ENCODE results near the gene GRAMD1B.
"Not testable (repeated sequence)": the region's sequence is repeated elsewhere in the genome, so short reads cannot be mapped to it uniquely, and the experiment has no call there.

GRAMD1B gene

GRCh38 chr11:123443851-123444623 is 14.0 kb downstream of the GRAMD1B start:
- DNase-seq = no peak

DNA sequence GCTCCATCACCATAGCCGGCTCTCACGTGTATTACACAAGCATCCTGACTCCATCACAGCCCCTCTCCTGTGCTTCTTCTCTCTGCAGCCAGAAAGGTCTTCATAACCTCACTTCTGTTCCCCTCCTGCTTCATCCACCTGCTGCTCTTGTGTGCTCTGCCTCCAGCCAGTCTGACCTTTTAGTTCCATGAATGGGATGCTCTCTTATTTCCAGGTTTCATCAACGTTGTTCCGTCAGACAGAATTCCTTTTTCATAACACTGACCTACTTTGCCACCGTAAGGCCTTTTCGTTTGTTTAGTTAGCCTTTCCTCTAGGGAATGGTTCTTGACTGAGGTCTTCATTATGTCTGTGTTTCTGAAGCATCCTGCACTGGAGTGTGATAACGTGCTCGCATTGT is 18.8 kb downstream of the GRAMD1B start:
- DNase-seq = no peak

GRCh38 chr11:123449436-123449835 is 19.4 kb downstream of the GRAMD1B start:
- DNase-seq = no peak

DNA sequence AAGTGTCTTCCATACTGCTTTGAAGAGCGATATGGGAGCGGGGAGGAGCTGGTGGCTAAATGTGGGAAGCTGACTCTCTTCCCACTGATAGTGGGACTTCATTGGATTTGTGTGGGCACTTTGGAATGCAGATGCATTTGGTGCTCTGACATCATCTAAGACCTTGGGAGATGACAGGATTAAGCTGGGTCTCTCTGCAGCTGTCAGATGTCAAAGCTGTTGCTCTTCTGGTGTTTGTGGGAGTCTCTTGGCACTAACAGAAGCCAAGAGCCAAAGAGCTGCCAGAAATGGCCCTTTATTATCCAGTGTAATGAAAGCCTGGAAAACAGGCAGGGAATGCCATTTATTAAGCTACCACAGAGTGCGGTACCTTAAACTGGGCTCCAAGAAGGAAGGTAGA is 20.6 kb downstream of the GRAMD1B start:
- peak; percentile 20 for DNase-seq

GRCh38 chr11:123451183-123451781 is 21.2 kb downstream of the GRAMD1B start:
- DNase-seq = no peak

DNA sequence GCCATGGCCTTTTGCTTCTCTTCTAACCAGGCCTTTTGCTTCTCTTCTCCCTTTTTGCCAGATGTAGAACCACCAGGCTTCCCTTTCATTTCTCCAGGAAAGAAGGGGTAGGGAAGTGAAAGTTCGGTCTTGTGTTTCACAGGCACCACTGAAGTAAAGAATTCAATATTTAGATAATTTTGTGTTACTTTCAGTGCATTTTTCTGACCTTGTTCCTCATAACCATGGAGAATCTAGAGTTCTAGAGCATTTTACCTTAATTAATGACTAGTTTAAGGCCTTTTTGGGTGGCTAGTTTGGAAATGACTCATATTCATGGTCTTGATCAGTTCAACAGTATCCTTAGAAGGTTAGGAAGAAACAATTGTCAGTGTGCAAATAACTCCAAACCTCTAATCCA is 22.7 kb downstream of the GRAMD1B start:
- DNase-seq = no peak

GRCh38 chr11:123454060-123454651 is 24.1 kb downstream of the GRAMD1B start:
- no peak for DNase-seq

DNA sequence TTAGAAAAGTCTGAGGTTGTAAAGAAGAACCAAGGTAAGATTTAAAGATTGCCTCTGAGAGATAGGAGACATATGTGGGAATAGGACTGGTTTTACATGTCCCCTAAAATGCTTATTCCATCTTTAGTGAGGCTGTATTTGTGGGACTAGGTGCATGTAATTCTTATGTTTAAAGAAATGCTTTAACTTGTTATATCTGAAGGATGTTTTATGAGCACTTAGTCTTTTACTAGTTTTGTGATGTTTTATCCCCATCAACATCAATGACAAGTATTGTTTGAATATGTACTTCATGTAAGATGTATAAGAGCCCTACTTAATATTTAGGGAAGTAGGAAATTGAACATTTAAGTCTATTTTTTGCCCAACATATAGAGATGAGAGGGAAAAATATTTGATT is 24.7 kb downstream of the GRAMD1B start:
- DNase-seq = no peak

DNA sequence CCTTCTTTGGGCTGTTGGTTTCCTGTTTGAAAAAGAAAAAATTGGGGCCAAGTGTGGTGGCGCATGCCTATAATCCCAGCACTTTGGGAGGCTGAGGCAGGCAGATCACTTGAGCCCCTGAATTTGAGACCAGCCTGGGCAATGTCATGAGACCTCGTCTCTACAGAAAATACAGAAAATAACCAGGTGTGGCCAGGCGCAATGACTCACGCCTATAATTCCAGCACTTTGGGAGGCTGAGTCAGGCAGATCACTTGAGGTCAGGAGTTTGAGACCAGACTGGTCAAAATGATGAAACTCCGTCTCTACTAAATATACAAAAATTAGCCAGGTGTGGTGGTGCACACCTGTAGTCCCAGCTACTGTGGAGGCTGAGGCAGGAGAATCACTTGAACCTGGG is 26.4 kb downstream of the GRAMD1B start:
- not testable (repeated sequence) for DNase-seq

DNA sequence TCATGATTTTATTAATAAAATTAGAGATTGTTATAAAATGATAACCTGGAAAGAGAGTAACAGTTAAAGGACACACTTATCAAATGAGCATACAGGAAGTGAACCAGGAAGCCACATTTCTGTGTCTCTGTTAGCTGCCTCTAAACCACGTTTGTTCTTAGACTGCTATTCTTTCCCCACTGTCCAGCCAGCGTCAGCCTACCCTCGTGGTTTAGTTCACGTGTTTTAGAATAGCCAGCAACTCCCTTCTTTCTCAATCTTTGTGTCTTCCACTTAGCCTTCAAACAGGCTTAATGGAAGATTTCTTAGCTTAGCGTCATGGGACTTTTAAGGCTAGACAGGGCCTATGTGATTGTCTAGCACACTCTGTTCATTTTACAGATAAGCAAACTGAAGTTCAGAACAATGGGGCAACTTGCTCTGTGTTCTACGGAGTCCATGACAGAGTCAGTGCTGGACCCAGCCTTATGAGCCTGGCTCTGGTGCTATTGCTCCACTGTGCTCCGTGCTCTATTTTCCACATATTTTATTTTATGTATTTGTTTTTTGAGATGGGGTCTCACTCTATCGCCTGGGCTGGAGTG is 27.2 kb downstream of the GRAMD1B start:
- no peak for DNase-seq

DNA sequence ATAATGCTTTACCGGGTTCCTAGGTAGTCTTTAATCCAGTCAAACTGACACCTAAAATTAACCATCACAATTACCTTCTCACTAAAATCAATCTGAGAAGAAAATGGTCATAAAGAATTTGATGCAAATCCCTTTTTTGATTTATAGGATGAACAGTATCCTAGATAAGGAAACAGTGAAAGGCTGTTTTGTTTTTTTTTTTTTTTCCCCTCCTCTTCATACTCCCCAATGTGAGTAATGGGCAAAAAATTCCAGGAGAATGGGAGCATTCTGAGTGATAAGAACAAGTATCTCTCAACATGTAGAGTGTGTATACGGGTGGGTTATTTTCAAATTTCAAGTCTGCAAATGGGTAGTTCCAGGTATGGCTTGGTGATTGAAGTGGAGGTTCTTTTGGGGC is 28.4 kb downstream of the GRAMD1B start:
- no peak for DNase-seq

DNA sequence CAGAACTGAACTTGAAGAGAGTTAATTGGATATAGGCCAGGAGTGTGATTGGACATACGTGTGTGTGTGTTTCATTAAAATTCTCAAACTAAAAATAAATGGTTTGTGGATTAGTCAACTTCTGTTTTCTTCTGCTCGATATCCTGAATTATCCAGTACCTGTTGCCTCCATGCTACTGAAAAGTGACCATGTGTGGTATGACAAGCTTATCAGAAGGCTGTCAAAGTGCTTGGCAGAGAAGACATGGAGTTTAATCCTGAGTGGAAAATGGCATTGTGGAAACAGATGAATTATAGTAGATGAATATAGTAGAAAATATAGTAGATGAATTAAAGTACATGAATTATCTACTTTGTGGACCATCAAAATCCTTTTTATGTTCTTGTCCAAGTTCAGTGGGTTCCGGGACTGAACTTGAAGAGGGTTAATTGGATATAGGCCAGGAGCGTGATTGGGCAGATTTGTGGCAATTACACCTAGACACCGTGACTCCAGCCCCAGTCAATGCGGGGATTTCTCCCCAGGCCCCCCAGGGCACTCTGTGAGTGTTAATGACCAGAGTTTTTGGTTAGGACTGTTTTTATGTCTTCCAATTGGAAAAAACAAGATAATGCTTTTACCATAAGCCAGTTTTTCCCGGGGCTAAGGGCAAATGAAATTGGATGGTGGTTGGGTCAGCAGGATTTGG is 30.1 kb downstream of the GRAMD1B start:
- DNase-seq = no peak

DNA sequence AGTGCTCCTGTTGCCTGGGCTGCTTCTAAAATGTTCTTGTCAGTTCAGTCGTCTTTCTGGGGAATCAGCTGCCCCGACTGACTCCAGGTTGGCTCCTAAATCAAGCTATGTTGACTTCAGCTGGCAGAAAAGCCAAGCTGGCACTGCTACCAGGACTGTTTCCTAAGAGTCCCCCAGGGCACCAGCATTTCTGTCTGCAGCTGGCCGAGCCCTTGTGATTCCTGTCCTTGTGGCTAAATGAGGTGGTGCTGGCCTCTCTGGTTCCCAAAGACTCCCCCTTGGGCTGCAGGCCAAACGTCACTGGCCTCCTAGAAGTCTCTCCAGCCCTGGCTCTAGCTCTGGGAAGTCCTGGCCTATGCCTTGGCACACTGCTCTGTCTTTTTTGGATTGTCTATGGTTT is 31.1 kb downstream of the GRAMD1B start:
- DNase-seq = no peak

- DNase-seq = not testable (repeated sequence)
Measured at GRCh38 chr11:123465667-123466066, 35.6 kb downstream of the GRAMD1B start.

DNA sequence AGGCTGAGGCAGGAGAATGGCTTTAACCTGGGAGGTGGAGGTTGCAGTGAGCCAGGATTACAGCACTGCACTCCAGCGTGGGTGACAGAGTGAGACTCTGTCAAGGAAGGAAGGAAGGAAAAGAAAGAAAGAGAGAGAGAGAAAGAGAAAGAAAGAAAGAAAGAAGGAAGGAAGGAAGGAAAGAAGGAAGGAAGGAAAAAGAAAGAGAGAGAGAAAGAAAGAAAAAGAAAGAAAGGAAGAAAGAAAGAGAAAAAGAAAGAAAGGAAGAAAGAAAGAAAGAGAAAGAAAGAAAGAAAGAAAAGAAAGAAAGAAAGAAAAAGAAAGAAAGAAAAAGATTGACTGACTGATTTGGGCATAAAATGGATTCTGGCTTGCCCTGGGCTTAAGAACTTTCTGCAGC is 36.1 kb downstream of the GRAMD1B start:
- DNase-seq = not testable (repeated sequence)

DNA sequence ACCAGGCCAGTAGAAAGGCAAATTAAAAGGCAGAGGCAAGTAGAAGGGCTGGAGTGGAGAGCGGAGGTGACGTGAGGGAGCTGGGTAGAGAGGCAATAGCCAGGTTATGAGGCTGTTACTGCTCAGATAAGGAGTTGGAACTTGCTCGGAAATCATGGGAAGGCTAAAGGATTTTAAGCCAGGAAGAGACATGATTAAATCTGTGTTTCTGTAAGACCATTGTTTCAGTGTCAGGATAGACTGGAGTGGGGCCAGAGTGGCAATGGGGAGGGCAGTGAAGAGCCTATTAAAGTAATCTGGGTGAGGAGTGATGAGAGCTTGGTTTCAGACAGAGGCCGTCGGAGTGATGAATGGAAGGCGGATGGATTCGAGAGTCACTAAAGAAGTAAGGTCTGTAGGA is 39.0 kb downstream of the GRAMD1B start:
- no peak for DNase-seq

GRCh38 chr11:123469586-123469985 is 39.5 kb downstream of the GRAMD1B start:
- no peak for DNase-seq

- no peak for DNase-seq
Measured at GRCh38 chr11:123470842-123471241, 40.8 kb downstream of the GRAMD1B start.

- no peak for DNase-seq
Measured at GRCh38 chr11:123472236-123472935, 42.3 kb downstream of the GRAMD1B start.

DNA sequence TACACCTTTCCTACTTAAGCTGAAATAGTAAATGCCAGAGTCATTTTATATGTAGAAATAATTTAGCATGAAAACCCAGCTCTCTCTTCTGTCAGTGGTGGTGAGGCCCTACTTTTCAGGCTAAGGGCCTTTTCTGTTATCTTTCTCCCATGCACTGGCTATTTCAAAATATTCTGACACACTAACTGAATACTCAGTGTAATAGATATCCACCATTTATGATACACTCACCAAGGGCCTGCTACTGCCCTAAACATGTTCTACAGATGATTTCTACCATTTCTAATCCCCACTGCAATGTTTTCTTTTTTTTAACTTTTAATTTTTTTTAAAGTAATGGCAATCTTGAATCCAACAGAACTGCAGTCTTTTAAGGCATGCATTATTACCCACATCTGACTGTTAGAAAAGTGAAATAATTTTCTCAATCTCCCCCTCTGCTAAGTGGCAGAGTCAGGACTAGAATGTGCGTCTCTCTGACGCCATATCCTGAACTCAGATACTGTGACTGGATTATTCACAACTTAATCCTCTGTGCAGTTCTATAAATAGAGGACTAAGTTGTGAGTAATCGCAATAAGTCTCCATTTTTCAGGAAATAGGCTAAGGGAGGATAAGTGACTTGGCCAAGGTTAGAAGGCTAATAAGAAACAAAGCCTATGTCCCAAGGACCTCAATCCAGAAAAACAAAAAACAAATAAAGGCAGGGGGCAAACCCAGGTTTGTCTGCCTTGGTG is 44.0 kb downstream of the GRAMD1B start:
- DNase-seq = peak; percentile 93

DNA sequence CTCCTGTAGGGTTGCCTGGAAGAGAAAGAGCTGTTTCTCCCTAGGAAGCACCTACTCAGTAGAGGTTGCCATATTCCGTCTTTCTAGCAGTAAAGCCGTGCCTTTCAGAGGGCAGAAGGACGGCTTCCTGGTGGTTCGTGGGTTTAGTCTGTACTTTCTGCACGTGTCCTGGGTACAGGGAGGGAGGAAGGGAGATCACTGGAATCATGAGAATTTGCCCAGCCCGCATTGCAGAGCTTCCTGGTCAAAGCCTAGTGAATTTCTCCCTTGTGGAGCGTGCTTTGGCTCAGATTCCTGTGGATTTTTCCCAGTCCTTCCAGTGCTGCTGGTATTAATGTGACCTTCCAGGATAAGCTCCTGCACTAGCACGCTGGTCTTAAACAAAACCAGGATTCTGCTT is 44.9 kb downstream of the GRAMD1B start:
- DNase-seq = peak; percentile 78

- peak; percentile 67 for DNase-seq
Measured at GRCh38 chr11:123475469-123475868, 45.4 kb downstream of the GRAMD1B start.
